ENCODE data around the gene OLFML2B.

DNA sequence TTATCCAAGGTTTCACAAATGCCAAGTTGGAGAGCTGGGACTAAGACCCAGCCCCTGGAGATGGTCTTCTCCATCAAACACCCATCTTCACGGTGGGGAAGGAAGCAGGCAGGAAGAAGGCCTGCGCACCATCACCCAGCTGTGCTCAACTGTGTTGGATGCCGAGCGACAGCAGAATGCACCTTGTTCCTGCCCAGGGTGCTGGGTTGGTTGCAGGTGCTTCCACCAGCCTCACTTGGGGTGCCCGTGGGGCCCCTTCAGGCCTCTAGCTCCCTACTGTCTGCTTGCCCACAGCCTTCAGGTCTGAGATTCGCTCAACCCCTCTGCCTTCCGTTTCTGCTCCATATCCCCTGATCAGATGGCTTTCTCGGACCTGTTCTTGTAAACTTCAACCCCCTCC lies 42.5 kb downstream of the OLFML2B start:
- no peak for TF ChIP-seq POLR2AphosphoS5 (IDR thresholded peaks at IDR 0.05; ENCODE audit: low read depth, low read length)
- no peak for TF ChIP-seq TAF1 (IDR thresholded peaks at IDR 0.05; ENCODE audit: borderline replicate concordance, insufficient read depth, low read length)
- no peak for TF ChIP-seq SIN3A (IDR thresholded peaks at IDR 0.05; ENCODE audit: borderline replicate concordance, insufficient read depth, low read length)
